ENCODE data around the gene NECAB3. TPM values are rescaled to one million over a fixed set of nuclear protein-coding genes. Genes with fewer than 3 reads are reported as not detected.

NECAB3 gene
- total RNA-seq, 2 experiments from 2014 or later, result 62.4 to 79.4 TPM

DNA sequence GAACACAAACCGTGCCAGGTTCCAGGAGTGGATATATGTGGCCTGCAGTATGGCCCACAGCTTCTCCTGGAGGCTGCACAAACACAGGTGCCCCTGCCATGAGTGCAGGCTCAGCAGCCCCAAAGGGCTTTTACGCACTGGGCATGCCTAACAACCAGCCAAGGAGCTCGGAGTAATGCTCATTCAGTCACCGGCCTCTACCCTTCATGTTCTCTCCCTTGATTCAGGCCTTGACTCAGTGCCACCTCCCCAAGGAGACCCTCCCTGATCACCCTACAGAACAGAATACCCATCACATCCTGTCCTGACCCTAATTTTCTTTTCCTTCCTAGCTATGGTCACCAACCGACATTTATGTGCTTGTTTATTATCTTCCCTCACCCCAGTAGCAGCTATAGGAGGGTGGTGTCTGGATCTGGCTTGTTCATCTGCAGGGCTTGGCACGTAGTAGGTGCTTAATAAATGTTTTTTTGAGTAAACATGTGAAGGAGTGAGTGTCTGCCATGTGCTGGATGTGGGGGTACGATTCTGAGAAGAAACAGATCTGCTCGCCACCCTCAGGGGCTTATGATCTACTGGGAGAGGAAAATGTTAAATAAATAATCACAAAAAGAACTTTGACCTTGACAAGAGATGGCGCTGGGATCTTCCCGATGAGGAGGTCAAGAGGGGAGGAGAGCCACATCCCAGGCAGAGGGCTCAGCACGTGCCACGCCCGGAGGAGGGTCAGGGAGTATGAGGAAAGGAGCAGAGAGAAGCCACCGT is 36.6 kb upstream of the NECAB3 start:
- no TSS peak for BruUV-seq (replicated peaks)
- Histone ChIP-seq H3K79me2 (ENCODE audit: insufficient read depth, low read depth, low read length) (no peaks in the 10 kb centered on the region), H2AFZ (ENCODE audit: low read length) (no peak overlapping the region), H3K27ac (ENCODE audit: low read depth, low read length, poor library complexity, severe bottlenecking) (no peak overlapping the region), H3K9me3 (ENCODE audit: low read length) (no peaks in the 10 kb centered on the region), H3K4me3 (ENCODE audit: low read depth, low read length, poor library complexity, severe bottlenecking) (no peak overlapping the region), H3K4me2 (ENCODE audit: low read length) (no peak overlapping the region), H3K4me1 (ENCODE audit: insufficient read depth, low read length, poor library complexity, severe bottlenecking) (peaks cover under 1% of the 10 kb centered on the region), H4K20me1 (ENCODE audit: insufficient read depth, low read length) (no peaks in the 10 kb centered on the region), H3K36me3 (ENCODE audit: insufficient read depth, low read length) (no peaks in the 10 kb centered on the region), H3K9me2 (ENCODE audit: insufficient read depth, low read length) (no peaks in the 10 kb centered on the region)
- no peak for DNase-seq (ENCODE audit: low spot score)
- TF ChIP-seq, protein P1, sequence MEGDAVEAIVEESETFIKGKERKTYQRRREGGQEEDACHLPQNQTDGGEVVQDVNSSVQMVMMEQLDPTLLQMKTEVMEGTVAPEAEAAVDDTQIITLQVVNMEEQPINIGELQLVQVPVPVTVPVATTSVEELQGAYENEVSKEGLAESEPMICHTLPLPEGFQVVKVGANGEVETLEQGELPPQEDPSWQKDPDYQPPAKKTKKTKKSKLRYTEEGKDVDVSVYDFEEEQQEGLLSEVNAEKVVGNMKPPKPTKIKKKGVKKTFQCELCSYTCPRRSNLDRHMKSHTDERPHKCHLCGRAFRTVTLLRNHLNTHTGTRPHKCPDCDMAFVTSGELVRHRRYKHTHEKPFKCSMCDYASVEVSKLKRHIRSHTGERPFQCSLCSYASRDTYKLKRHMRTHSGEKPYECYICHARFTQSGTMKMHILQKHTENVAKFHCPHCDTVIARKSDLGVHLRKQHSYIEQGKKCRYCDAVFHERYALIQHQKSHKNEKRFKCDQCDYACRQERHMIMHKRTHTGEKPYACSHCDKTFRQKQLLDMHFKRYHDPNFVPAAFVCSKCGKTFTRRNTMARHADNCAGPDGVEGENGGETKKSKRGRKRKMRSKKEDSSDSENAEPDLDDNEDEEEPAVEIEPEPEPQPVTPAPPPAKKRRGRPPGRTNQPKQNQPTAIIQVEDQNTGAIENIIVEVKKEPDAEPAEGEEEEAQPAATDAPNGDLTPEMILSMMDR (conservative IDR thresholded peaks at IDR 0.05; ENCODE audit: low read length), result no peak
- no peak for TF ChIP-seq EZH2phosphoT487 (IDR thresholded peaks at IDR 0.05; ENCODE audit: borderline replicate concordance, low read depth, low read length)
- intact Hi-C loops (cut with micrococcal nuclease; ENCODE audit: unreplicated experiment), result no loop called here
- CTCF ChIA-PET (ENCODE audit: unreplicated experiment), result no interaction called here
- POLR2A ChIA-PET, result no interaction called here

DNA sequence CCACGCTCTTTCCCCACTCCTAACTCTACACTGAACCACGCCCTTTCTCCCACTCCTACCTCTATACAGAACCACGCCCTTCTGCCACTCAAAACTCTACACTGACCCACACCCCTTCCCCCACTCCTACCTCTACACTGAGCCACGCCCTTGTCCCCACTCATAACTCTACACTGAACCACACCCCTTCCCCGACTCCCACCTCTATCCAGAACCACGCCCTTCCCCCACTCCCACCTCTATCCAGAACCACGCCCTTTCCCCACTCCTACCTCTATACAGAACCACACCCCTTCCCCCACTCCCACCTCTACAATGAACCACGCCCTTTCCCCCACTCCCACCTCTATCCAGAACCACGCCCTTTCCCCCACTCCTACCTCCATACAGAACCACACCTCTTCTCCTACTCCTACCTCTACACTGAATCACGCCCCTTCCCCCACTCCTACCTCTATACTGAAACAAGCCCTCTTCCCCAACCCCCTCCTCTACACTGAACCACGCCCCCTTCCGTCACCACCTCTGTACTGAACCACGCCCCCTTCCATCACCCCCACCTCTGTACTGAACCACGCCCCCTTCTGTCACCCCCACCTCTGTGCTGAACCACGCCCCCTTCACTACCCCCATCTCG is 35.8 kb upstream of the NECAB3 start:
- TF ChIP-seq, protein P1 (conservative IDR thresholded peaks at IDR 0.05; ENCODE audit: low read length), result no peak
- no peak for TF ChIP-seq EZH2phosphoT487 (IDR thresholded peaks at IDR 0.05; ENCODE audit: borderline replicate concordance, low read depth, low read length)
- Histone ChIP-seq H4K20me1 (ENCODE audit: insufficient read depth, low read length) (no peaks in the 10 kb centered on the region), H3K9me3 (ENCODE audit: low read length) (no peaks in the 10 kb centered on the region), H3K4me2 (ENCODE audit: low read length) (no peak overlapping the region), H3K9me2 (ENCODE audit: insufficient read depth, low read length) (no peaks in the 10 kb centered on the region), H3K79me2 (ENCODE audit: insufficient read depth, low read depth, low read length) (no peaks in the 10 kb centered on the region), H3K36me3 (ENCODE audit: insufficient read depth, low read length) (no peaks in the 10 kb centered on the region), H2AFZ (ENCODE audit: low read length) (no peak overlapping the region), H3K4me3 (ENCODE audit: low read depth, low read length, poor library complexity, severe bottlenecking) (no peak overlapping the region), H3K27ac (ENCODE audit: low read depth, low read length, poor library complexity, severe bottlenecking) (no peak overlapping the region), H3K4me1 (ENCODE audit: insufficient read depth, low read length, poor library complexity, severe bottlenecking) (peaks cover 5% of the 10 kb centered on the region)
- BruUV-seq (replicated peaks), result no TSS peak
- ChIA-PET CTCF (ENCODE audit: unreplicated experiment) (no interaction called here), POLR2A (interaction anchor here (0.5 kb wide), 1 partner anchor 17 kb away, joined by 5 read pairs; no protein-coding TSS in a partner anchor)
- DNase-seq (ENCODE audit: low spot score), result no peak
- intact Hi-C loops (cut with micrococcal nuclease; ENCODE audit: unreplicated experiment), result no loop called here

DNA sequence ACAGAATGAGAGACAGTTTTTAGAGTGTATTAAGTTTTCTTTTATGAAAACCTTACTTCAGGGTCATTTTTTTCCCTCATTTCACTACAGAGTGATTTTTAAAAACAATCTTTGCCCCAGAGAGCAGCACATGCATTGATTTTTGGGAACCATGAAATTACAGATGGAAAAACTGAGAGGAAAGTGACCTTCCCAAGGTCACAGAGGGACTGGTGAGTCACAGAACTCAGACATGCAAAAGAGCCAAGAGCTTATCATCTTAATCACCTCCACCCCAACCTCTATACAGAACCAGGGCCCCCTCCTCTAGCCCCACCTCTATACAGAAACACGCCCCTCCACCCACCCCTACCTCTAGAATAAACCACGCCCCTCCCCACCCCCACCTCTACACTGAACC is 35.2 kb upstream of the NECAB3 start:
- CTCF ChIA-PET (ENCODE audit: unreplicated experiment), result no interaction called here
- H3K9me2 ChIP-seq (ENCODE audit: insufficient read depth, low read length), result no peaks in the 10 kb centered on the region
- TF ChIP-seq EZH2phosphoT487 (IDR thresholded peaks at IDR 0.05; ENCODE audit: borderline replicate concordance, low read depth, low read length), result no peak
- TF ChIP-seq, protein P1 (conservative IDR thresholded peaks at IDR 0.05; ENCODE audit: low read length), result no peak
- DNase-seq (ENCODE audit: low spot score), result no peak
- POLR2A ChIA-PET, result interaction anchor here (0.5 to 0.6 kb wide), 2 partner anchors 16 to 52 kb away, joined by 4 to 5 read pairs; no protein-coding TSS in a partner anchor
- H3K9me3 ChIP-seq (ENCODE audit: low read length), result no peaks in the 10 kb centered on the region
- H3K79me2 ChIP-seq (ENCODE audit: insufficient read depth, low read depth, low read length), result no peaks in the 10 kb centered on the region
- peaks cover 5% of the 10 kb centered on the region for H3K4me1 ChIP-seq (ENCODE audit: insufficient read depth, low read length, poor library complexity, severe bottlenecking)
- intact Hi-C loops (cut with micrococcal nuclease; ENCODE audit: unreplicated experiment), result no loop called here
- H4K20me1 ChIP-seq (ENCODE audit: insufficient read depth, low read length), result no peaks in the 10 kb centered on the region
- no peak overlapping the region for H3K27ac ChIP-seq (ENCODE audit: low read depth, low read length, poor library complexity, severe bottlenecking)
- no peak overlapping the region for H2AFZ ChIP-seq (ENCODE audit: low read length)
- no peak overlapping the region for H3K4me3 ChIP-seq (ENCODE audit: low read depth, low read length, poor library complexity, severe bottlenecking)
- BruUV-seq (replicated peaks), result no TSS peak
- H3K36me3 ChIP-seq (ENCODE audit: insufficient read depth, low read length), result no peaks in the 10 kb centered on the region
- H3K4me2 ChIP-seq (ENCODE audit: low read length), result no peak overlapping the region
